Stomach (tissue), 4 donors: ENCODE data around the gene RNF208.

ENCODE experiments used
- POLR2A ChIP-seq, 4 donors: fragments of 450-650 bp; IDR thresholded peaks; one replicate each; pipeline ENCODE4 v1.6.1; 2016; ENCODE audit warnings: antibody characterized with exemption in 4 of 4, control low read depth in 2 of 4, mild to moderate bottlenecking in 1 of 4, moderate library complexity in 1 of 4
- POLR2AphosphoS5 ChIP-seq, 3 donors: sonication (generic); formaldehyde crosslinking; IDR thresholded peaks; one replicate each; pipeline ENCODE4 v1.6.1; 2016; ENCODE audit warnings: antibody characterized with exemption in 3 of 3
- TF ChIP-seq, protein P1 (sequence below), 7 experiments: fragments of 450-650 bp in 4 of 7; fragments of 200-600 bp in 3 of 7; sonication (generic) in 3 of 7; IDR thresholded peaks; one replicate each; pipeline ENCODE4 v1.5.1; 2016 to 2019; ENCODE audit warnings: antibody characterized with exemption in 7 of 7, control low read depth in 2 of 7, mild to moderate bottlenecking in 1 of 7

- TF ChIP-seq, protein P1, sequence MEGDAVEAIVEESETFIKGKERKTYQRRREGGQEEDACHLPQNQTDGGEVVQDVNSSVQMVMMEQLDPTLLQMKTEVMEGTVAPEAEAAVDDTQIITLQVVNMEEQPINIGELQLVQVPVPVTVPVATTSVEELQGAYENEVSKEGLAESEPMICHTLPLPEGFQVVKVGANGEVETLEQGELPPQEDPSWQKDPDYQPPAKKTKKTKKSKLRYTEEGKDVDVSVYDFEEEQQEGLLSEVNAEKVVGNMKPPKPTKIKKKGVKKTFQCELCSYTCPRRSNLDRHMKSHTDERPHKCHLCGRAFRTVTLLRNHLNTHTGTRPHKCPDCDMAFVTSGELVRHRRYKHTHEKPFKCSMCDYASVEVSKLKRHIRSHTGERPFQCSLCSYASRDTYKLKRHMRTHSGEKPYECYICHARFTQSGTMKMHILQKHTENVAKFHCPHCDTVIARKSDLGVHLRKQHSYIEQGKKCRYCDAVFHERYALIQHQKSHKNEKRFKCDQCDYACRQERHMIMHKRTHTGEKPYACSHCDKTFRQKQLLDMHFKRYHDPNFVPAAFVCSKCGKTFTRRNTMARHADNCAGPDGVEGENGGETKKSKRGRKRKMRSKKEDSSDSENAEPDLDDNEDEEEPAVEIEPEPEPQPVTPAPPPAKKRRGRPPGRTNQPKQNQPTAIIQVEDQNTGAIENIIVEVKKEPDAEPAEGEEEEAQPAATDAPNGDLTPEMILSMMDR (IDR thresholded peaks at IDR 0.05), result no peak
- TF ChIP-seq POLR2A (IDR thresholded peaks at IDR 0.05) (no peak), POLR2AphosphoS5 (IDR thresholded peaks at IDR 0.05) (no peak)
These were observed 12.1 kb upstream of the RNF208 start for GRCh38 chr9:137234055-137234697.
